ENCODE data around the gene MDN1. TPM values are rescaled to one million over a fixed set of nuclear protein-coding genes. Genes with fewer than 3 reads are reported as not detected.

MDN1 gene
- total and polyA plus RNA-seq, 8 donors, result 24.6 to 42.2 (median 39.7) TPM

- Histone ChIP-seq H3K4me3 (no peak overlapping the region), H3K9me3 (no peaks in the 10 kb centered on the region), H3K36me3 (peaks cover 0 to 26% of the 10 kb centered on the region in 2 donors), H3K4me1 (peaks cover 0 to 8% of the 10 kb centered on the region in 2 donors), H3K27me3 (no peaks in the 10 kb centered on the region), H3K27ac (no peak overlapping the region)
- DNase-seq (no peak), ATAC-seq (no peak)
- intact Hi-C loops (cut with DNase I), result no loop called here
- TF ChIP-seq CTCF (IDR thresholded peaks at IDR 0.05), result no peak
These were observed 22.6 kb upstream of the MDN1 start for GRCh38 chr6:89842228-89842627.

GRCh38 chr6:89840538-89840937, 20.9 kb upstream of the MDN1 start:
- Histone ChIP-seq H3K27ac (no peak overlapping the region), H3K4me3 (no peak overlapping the region), H3K27me3 (no peaks in the 10 kb centered on the region), H3K36me3 (peaks cover 0 to 21% of the 10 kb centered on the region in 2 donors), H3K4me1 (peaks cover 0 to 8% of the 10 kb centered on the region in 2 donors), H3K9me3 (no peaks in the 10 kb centered on the region)
- intact Hi-C loops (cut with DNase I), result no loop called here
- no peak for TF ChIP-seq CTCF (IDR thresholded peaks at IDR 0.05)
- ATAC-seq (peak; percentile 60), DNase-seq (no peak)

GRCh38 chr6:89836639-89837222, 17.1 kb upstream of the MDN1 start:
- H3K4me1 ChIP-seq, result peaks cover 0 to 8% of the 10 kb centered on the region in 2 donors
- DNase-seq (no peak), ATAC-seq (no peak)
- intact Hi-C loops (cut with DNase I), result no loop called here
- no peaks in the 10 kb centered on the region for H3K9me3 ChIP-seq
- H3K4me3 ChIP-seq, result no peak overlapping the region
- H3K27ac ChIP-seq, result no peak overlapping the region
- TF ChIP-seq CTCF (IDR thresholded peaks at IDR 0.05), result no peak
- H3K36me3 ChIP-seq, result peaks cover 0 to 39% of the 10 kb centered on the region in 2 donors
- no peaks in the 10 kb centered on the region for H3K27me3 ChIP-seq

GRCh38 chr6:89834884-89835792, 15.5 kb upstream of the MDN1 start:
- H3K9me3 ChIP-seq, result no peaks in the 10 kb centered on the region
- DNase-seq, result no peak
- no peaks in the 10 kb centered on the region for H3K27me3 ChIP-seq
- ATAC-seq, result no peak
- no peak overlapping the region for H3K4me3 ChIP-seq
- no peak overlapping the region for H3K27ac ChIP-seq
- intact Hi-C loops (cut with DNase I), result no loop called here
- H3K36me3 ChIP-seq, result peaks cover 0 to 39% of the 10 kb centered on the region in 2 donors
- no peak for TF ChIP-seq CTCF (IDR thresholded peaks at IDR 0.05)
- H3K4me1 ChIP-seq, result peaks cover 8 to 13% of the 10 kb centered on the region in 2 donors

GRCh38 chr6:89830170-89830809, 10.7 kb upstream of the MDN1 start:
- DNase-seq (no peak), ATAC-seq (no peak)
- Histone ChIP-seq H3K27ac (peak overlapping the region; percentile 21 to 91), H3K27me3 (no peaks in the 10 kb centered on the region), H3K4me1 (peaks cover 8 to 13% of the 10 kb centered on the region in 2 donors), H3K36me3 (peaks cover 0 to 16% of the 10 kb centered on the region in 2 donors), H3K9me3 (no peaks in the 10 kb centered on the region), H3K4me3 (peak overlapping the region; percentile 76 to 79)
- TF ChIP-seq CTCF (IDR thresholded peaks at IDR 0.05), result no peak
- intact Hi-C loops (cut with DNase I), result no loop called here
